GM10266 (cell line): ENCODE data around the gene VPS8.

ENCODE experiments used
- DNase-seq: peaks from one replicate; pipeline ENCODE4 v3.0.0; 2012; ENCODE audit errors: extremely low spot score
- CTCF ChIP-seq: IDR thresholded peaks from 2 replicates; pipeline ENCODE4 v1.5.1; 2012; ENCODE audit warnings: mild to moderate bottlenecking, low read depth; ENCODE audit not compliant: control insufficient read depth, insufficient read depth; ENCODE audit errors: missing control alignments

Gene VPS8

GRCh38 chr3:184823990-184824389 is 12.0 kb downstream of the VPS8 start:
- DNase-seq = no peak
- no peak for TF ChIP-seq CTCF

- TF ChIP-seq CTCF = no peak
- no peak for DNase-seq
Observed at GRCh38 chr3:184825121-184825820, 13.3 kb downstream of the VPS8 start.

- DNase-seq = no peak
- no peak for TF ChIP-seq CTCF
Observed at GRCh38 chr3:184827572-184827971, 15.6 kb downstream of the VPS8 start.

- no peak for TF ChIP-seq CTCF
- DNase-seq = no peak
Observed at GRCh38 chr3:184832044-184832443, 20.1 kb downstream of the VPS8 start.

- no peak for TF ChIP-seq CTCF
Observed at GRCh38 chr3:184832903-184833302, 20.9 kb downstream of the VPS8 start.

DNA sequence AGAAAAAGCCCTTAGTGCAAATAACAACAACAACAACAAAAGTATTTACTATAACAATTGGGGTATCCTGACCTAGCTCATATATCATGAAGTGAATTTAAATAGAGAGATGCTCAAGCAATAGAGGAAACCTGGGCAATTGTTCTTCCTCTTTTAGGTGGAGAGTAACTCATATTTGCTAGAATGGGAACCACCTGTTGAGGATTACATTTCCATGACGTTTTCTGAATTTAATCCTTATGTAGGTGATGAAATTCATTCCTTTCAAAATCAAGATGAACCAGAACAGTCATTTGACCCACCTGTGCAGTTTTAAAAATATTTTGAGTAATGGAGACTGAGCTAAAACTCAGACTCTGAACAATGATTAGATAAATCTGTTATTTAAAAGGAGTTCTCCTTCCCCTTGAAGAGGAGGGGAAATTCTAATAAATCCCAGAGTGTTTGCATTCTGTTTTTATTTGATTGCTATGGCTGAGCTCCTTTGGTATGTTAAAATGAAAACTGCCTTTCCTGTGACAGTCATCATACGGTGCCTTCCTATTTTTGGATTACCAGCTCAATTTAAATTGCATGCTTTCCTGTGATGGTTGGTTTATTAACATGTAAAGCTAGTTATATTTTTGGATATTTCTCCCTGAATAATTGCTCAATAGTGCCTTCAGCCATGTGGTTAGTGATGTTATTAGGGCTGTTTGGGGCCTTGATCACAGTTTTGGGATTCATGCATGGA is 24.3 kb downstream of the VPS8 start:
- DNase-seq = no peak
- no peak for TF ChIP-seq CTCF

More at GRCh38 chr3:184832903-184833302, 20.9 kb downstream of the VPS8 start:
- no peak for DNase-seq

GRCh38 chr3:184842433-184842832 is 30.5 kb downstream of the VPS8 start:
- no peak for DNase-seq
- TF ChIP-seq CTCF = no peak
